HG03342 (cell line): ENCODE data around the gene OR4C16.

Source experiments
- ATAC-seq: cut with Tn5 transposase; IDR thresholded peaks from one replicate; pipeline ENCODE4 v1.9.1; 2021; ENCODE audit warnings: mild to moderate bottlenecking, moderate library complexity; ENCODE audit not compliant: unreplicated experiment

Gene OR4C16, protein sequence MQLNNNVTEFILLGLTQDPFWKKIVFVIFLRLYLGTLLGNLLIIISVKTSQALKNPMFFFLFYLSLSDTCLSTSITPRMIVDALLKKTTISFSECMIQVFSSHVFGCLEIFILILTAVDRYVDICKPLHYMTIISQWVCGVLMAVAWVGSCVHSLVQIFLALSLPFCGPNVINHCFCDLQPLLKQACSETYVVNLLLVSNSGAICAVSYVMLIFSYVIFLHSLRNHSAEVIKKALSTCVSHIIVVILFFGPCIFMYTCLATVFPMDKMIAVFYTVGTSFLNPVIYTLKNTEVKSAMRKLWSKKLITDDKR

DNA sequence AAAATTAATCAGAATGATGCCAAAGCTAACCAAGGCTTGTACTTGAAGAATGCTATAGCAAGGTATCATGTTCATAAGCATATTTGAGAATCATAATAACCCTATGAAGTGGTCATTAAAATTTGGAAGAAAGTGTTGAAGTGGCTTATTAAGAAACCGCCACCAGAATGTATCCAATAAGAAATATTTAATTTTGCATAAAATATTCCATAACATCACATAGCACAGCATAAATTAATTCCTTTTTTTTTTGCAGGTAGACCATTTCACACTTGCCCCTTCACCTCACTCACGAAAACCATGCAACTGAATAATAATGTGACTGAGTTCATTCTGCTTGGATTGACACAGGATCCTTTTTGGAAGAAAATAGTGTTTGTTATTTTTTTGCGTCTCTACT is at the start of gene OR4C16:
Gene OR4C16, plus strand, starts transcription at position 301 of the 400 bp plus-strand sequence. Its CDS starts 0 bp downstream, at position 301.
- ATAC-seq: no peak

DNA sequence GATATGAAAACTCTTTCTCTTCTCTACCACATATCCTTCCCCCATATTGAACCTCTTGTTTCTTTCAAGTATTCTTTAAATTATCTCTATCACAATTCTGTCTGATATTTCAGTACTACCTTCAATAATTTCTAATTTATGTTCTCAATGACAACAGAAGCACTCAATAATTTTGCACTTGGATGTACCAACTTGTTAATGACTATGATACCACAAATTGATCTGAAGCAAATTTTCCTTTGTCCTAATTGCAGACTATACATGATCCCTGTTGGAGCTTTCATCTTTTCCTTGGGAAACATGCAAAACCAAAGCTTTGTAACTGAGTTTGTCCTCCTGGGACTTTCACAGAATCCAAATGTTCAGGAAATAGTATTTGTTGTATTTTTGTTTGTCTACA is 17.8 kb upstream of the OR4C16 start, which contains the start of gene OR4C15:
Gene OR4C15, plus strand, starts transcription at position 301 of the 400 bp plus-strand sequence. Its CDS starts 0 bp downstream, at position 301.
- no peak for ATAC-seq

DNA sequence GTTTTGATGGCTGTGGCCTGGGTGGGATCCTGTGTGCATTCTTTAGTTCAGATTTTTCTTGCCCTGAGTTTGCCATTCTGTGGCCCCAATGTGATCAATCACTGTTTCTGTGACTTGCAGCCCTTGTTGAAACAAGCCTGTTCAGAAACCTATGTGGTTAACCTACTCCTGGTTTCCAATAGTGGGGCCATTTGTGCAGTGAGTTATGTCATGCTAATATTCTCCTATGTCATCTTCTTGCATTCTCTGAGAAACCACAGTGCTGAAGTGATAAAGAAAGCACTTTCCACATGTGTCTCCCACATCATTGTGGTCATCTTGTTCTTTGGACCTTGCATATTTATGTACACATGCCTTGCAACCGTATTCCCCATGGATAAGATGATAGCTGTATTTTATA is 620 bp downstream of the OR4C16 start:
- ATAC-seq: no peak

- no peak for ATAC-seq
Measured at GRCh38 chr11:55607545-55607944, 35.6 kb downstream of the OR4C16 start, which contains the start of gene OR4C11. OR4C11 (minus strand) TSS chr11:55607645; CDS start chr11:55604373, 3,272 bp downstream.
